GM19351 (cell line): Measurements from ENCODE around the gene THEM4.
"Not testable (repeated sequence)": the region's sequence is repeated elsewhere in the genome, so short reads cannot be mapped to it uniquely, and the experiment has no call there.

Experiments
- ATAC-seq: cut with Tn5 transposase; IDR thresholded peaks from one replicate; pipeline ENCODE4 v1.9.1; 2021; ENCODE audit warnings: mild to moderate bottlenecking, moderate library complexity; ENCODE audit not compliant: unreplicated experiment

Gene THEM4

GRCh38 chr1:151860504-151861187 lies 48.7 kb downstream of the THEM4 start:
- ATAC-seq: no peak

- no peak for ATAC-seq
These were observed 49.4 kb downstream of the THEM4 start for GRCh38 chr1:151859891-151860293.

- ATAC-seq: no peak
These were observed 50.2 kb downstream of the THEM4 start for GRCh38 chr1:151858886-151859665.

- no peak for ATAC-seq
These were observed 51.1 kb downstream of the THEM4 start for GRCh38 chr1:151858030-151858746.

GRCh38 chr1:151855933-151856332 lies 53.4 kb downstream of the THEM4 start:
- no peak for ATAC-seq

GRCh38 chr1:151855516-151855915 lies 53.8 kb downstream of the THEM4 start:
- ATAC-seq: not testable (repeated sequence)

GRCh38 chr1:151854658-151855057 lies 54.7 kb downstream of the THEM4 start:
- ATAC-seq: no peak

GRCh38 chr1:151853411-151853943 lies 55.8 kb downstream of the THEM4 start, which contains the start of gene THEM5:
THEM5 (minus strand) TSS chr1:151853712; CDS start chr1:151853565, 147 bp downstream.
- no peak for ATAC-seq

GRCh38 chr1:151852733-151853132 lies 56.6 kb downstream of the THEM4 start:
- ATAC-seq: no peak

- no peak for ATAC-seq
These were observed 57.4 kb downstream of the THEM4 start for GRCh38 chr1:151851886-151852285.

GRCh38 chr1:151849871-151850270 lies 59.4 kb downstream of the THEM4 start:
- ATAC-seq: no peak

GRCh38 chr1:151849126-151849525 lies 60.2 kb downstream of the THEM4 start:
- no peak for ATAC-seq

GRCh38 chr1:151847867-151848596 lies 61.3 kb downstream of the THEM4 start:
- ATAC-seq: no peak

GRCh38 chr1:151846686-151847237 lies 62.5 kb downstream of the THEM4 start:
- ATAC-seq: no peak

- ATAC-seq: no peak
These were observed 63.2 kb downstream of the THEM4 start for GRCh38 chr1:151846062-151846568.

- no peak for ATAC-seq
These were observed 65.9 kb downstream of the THEM4 start for GRCh38 chr1:151843398-151843797.

- ATAC-seq: no peak
These were observed 68.2 kb downstream of the THEM4 start for GRCh38 chr1:151841141-151841540.

GRCh38 chr1:151840421-151840820 lies 68.9 kb downstream of the THEM4 start:
- ATAC-seq: no peak

- no peak for ATAC-seq
These were observed 69.6 kb downstream of the THEM4 start, which contains the start of gene C2CD4D for GRCh38 chr1:151839457-151840403. C2CD4D (minus strand) TSS chr1:151839820; CDS start chr1:151838989, 831 bp downstream.
